Astrocyte (in vitro differentiated cells and primary cell): ENCODE data around the gene CHD3. TPM values are rescaled to one million over a fixed set of nuclear protein-coding genes. Genes with fewer than 3 reads are reported as not detected.

ENCODE experiments used
- DNase-seq: peaks from one replicate; pipeline ENCODE4 v3.0.0-alpha.2; 2010; ENCODE audit warnings: low read depth
- FAIRE-seq: peaks from 2 replicates; lab custom pipeline; 2011; peaks lifted over from hg19 to GRCh38; lab: Jason Lieb, UNC
- H2AFZ ChIP-seq: 2 replicates; pipeline ENCODE4 v1.6.0; 2012; ENCODE audit warnings: low read depth, low read length, inconsistent platforms
- H3K27ac ChIP-seq: 2 replicates; pipeline ENCODE4 v1.5.1; 2011; ENCODE audit warnings: low read depth, low read length, inconsistent platforms
- H3K27me3 ChIP-seq: 2 replicates; pipeline ENCODE4 v1.6.0; 2011; ENCODE audit warnings: low read length, inconsistent platforms; ENCODE audit not compliant: insufficient read depth
- H3K36me3 ChIP-seq: 2 replicates; pipeline ENCODE4 v1.5.1; 2011; ENCODE audit warnings: low read length, inconsistent platforms; ENCODE audit not compliant: insufficient read depth
- H3K4me1 ChIP-seq: 2 replicates; pipeline ENCODE4 v1.5.1; 2011; ENCODE audit warnings: low read length, inconsistent platforms; ENCODE audit not compliant: insufficient read depth
- H3K4me2 ChIP-seq: 2 replicates; pipeline ENCODE4 v1.6.0; 2012; ENCODE audit warnings: low read length, inconsistent platforms
- H3K4me3 ChIP-seq: 2 replicates; pipeline ENCODE4 v1.5.1; 2011; ENCODE audit warnings: low read depth, mild to moderate bottlenecking, low read length, inconsistent platforms; ENCODE audit not compliant: insufficient read depth
- H3K79me2 ChIP-seq: 2 replicates; pipeline ENCODE4 v1.6.0; 2012; ENCODE audit warnings: mild to moderate bottlenecking, low read length, inconsistent platforms; ENCODE audit not compliant: insufficient read depth
- H3K9ac ChIP-seq: 2 replicates; pipeline ENCODE4 v1.6.0; 2012; ENCODE audit warnings: mild to moderate bottlenecking, low read length, inconsistent platforms
- H3K9me3 ChIP-seq: 2 replicates; pipeline ENCODE4 v1.5.1; 2012; ENCODE audit warnings: low read depth, mild to moderate bottlenecking, low read length, inconsistent platforms; ENCODE audit not compliant: insufficient read depth
- H4K20me1 ChIP-seq: 2 replicates; pipeline ENCODE4 v1.6.0; 2012; ENCODE audit warnings: low read length, inconsistent platforms; ENCODE audit not compliant: insufficient read depth
- H3K27ac Mint-ChIP-seq: one replicate; pipeline ENCODE4 v1.8.0; 2021; ENCODE audit warnings: mild to moderate bottlenecking, mixed read lengths; ENCODE audit not compliant: unreplicated experiment
- H3K27me3 Mint-ChIP-seq: one replicate; pipeline ENCODE4 v1.8.0; 2021; ENCODE audit warnings: low read depth, mixed read lengths; ENCODE audit not compliant: unreplicated experiment
- H3K36me3 Mint-ChIP-seq: one replicate; pipeline ENCODE4 v1.8.0; 2021; ENCODE audit warnings: low read depth, mixed read lengths; ENCODE audit not compliant: unreplicated experiment
- H3K4me1 Mint-ChIP-seq: one replicate; pipeline ENCODE4 v1.8.0; 2021; ENCODE audit warnings: low read depth, mixed read lengths; ENCODE audit not compliant: unreplicated experiment
- H3K4me3 Mint-ChIP-seq: one replicate; pipeline ENCODE4 v1.8.0; 2021; ENCODE audit warnings: mild to moderate bottlenecking, moderate library complexity, mixed read lengths; ENCODE audit not compliant: unreplicated experiment
- H3K9me3 Mint-ChIP-seq: one replicate; pipeline ENCODE4 v1.8.0; 2021; ENCODE audit warnings: mild to moderate bottlenecking, mixed read lengths; ENCODE audit not compliant: unreplicated experiment
- EZH2 ChIP-seq: IDR thresholded peaks from 2 replicates; pipeline ENCODE4 v1.6.1; 2012; ENCODE audit warnings: mild to moderate bottlenecking, low read length, inconsistent platforms; ENCODE audit not compliant: insufficient read depth
- total RNA-seq: library from RNA; stranded (reverse); gene quantifications from 2 replicates; pipeline ENCODE4 v1.2.1, GENCODE V29; 2021
- TF ChIP-seq, protein P1 (sequence below): IDR thresholded peaks from 2 replicates; pipeline ENCODE4 v1.5.1; 2011; ENCODE audit warnings: low read depth, mild to moderate bottlenecking, inconsistent platforms, low read length, moderate library complexity; ENCODE audit not compliant: insufficient read depth

The CHD3 gene
- total RNA-seq, 1 donor from 2014 or later, result 111 TPM

DNA sequence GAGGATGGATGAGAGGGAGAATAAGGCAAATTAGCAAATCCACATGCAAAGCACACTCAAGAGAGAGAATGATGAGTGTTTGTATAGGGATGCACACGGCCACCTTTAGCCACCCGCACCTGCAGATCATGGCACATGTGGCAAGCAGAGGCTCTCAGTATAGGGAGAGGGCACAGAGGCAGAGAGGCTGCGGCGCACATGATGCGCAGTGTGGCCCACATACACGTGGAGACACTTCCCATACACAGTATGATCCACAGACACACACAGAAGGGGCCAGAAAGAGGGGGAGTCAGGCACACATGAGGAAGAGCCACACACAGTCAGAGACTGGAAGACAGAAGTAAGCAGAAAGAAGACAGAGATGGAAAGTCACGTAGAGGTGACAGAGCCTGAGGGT lies 6.5 kb upstream of the CHD3 start:
- H3K27me3 ChIP-seq, result no peaks in the 10 kb centered on the region
- Mint-ChIP-seq H3K4me3 (no peak overlapping the region), H3K27ac (no peak overlapping the region), H3K27me3 (no peaks in the 10 kb centered on the region), H3K36me3 (no peaks in the 10 kb centered on the region), H3K9me3 (no peaks in the 10 kb centered on the region), H3K4me1 (no peaks in the 10 kb centered on the region)
- no peak for DNase-seq
- H3K9ac ChIP-seq, result peak overlapping the region; percentile 25
- H3K36me3 ChIP-seq, result peaks cover 14% of the 10 kb centered on the region
- TF ChIP-seq EZH2, result no peak
- TF ChIP-seq, protein P1, sequence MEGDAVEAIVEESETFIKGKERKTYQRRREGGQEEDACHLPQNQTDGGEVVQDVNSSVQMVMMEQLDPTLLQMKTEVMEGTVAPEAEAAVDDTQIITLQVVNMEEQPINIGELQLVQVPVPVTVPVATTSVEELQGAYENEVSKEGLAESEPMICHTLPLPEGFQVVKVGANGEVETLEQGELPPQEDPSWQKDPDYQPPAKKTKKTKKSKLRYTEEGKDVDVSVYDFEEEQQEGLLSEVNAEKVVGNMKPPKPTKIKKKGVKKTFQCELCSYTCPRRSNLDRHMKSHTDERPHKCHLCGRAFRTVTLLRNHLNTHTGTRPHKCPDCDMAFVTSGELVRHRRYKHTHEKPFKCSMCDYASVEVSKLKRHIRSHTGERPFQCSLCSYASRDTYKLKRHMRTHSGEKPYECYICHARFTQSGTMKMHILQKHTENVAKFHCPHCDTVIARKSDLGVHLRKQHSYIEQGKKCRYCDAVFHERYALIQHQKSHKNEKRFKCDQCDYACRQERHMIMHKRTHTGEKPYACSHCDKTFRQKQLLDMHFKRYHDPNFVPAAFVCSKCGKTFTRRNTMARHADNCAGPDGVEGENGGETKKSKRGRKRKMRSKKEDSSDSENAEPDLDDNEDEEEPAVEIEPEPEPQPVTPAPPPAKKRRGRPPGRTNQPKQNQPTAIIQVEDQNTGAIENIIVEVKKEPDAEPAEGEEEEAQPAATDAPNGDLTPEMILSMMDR, result no peak
- peaks cover 13% of the 10 kb centered on the region for H3K4me1 ChIP-seq
- no peak overlapping the region for H3K4me3 ChIP-seq
- peak overlapping the region; percentile 12 for H3K4me2 ChIP-seq
- no peaks in the 10 kb centered on the region for H4K20me1 ChIP-seq
- FAIRE-seq, result no peak
- H3K9me3 ChIP-seq, result no peaks in the 10 kb centered on the region
- peaks cover 12% of the 10 kb centered on the region for H3K79me2 ChIP-seq
- H2AFZ ChIP-seq, result no peak overlapping the region
- H3K27ac ChIP-seq, result no peak overlapping the region

DNA sequence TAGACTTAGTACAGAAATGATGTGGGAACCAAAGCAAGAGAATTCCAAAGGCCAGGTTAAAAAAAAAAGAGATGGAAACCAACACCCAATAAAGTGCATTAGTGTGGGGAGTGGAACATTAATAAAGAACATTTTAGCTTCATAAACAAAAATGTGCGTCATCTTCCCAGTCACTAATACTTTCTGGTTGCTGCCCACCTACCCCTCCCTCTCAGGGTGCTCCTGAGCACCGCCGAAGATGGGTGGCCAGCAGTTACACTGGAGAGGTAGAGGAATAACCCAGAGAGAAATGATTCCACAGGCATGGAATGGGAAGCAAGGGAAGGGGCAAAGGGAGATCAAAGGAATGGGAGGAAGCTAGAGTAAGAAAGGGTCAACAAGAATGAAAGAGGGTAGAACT lies 6.0 kb upstream of the CHD3 start:
- peaks cover 14% of the 10 kb centered on the region for H3K36me3 ChIP-seq
- H3K27me3 ChIP-seq, result no peaks in the 10 kb centered on the region
- Mint-ChIP-seq H3K27me3 (no peaks in the 10 kb centered on the region), H3K4me1 (no peaks in the 10 kb centered on the region), H3K4me3 (no peak overlapping the region), H3K27ac (no peak overlapping the region), H3K9me3 (no peaks in the 10 kb centered on the region), H3K36me3 (no peaks in the 10 kb centered on the region)
- DNase-seq (no peak), FAIRE-seq (no peak)
- peaks cover 12% of the 10 kb centered on the region for H3K79me2 ChIP-seq
- no peak overlapping the region for H3K4me3 ChIP-seq
- no peak for TF ChIP-seq EZH2
- TF ChIP-seq, protein P1, result no peak
- no peak overlapping the region for H3K9ac ChIP-seq
- H3K4me1 ChIP-seq, result peaks cover 13% of the 10 kb centered on the region
- H3K9me3 ChIP-seq, result no peaks in the 10 kb centered on the region
- H3K4me2 ChIP-seq, result peak overlapping the region; percentile 12
- H3K27ac ChIP-seq, result no peak overlapping the region
- H4K20me1 ChIP-seq, result no peaks in the 10 kb centered on the region
- H2AFZ ChIP-seq, result no peak overlapping the region

DNA sequence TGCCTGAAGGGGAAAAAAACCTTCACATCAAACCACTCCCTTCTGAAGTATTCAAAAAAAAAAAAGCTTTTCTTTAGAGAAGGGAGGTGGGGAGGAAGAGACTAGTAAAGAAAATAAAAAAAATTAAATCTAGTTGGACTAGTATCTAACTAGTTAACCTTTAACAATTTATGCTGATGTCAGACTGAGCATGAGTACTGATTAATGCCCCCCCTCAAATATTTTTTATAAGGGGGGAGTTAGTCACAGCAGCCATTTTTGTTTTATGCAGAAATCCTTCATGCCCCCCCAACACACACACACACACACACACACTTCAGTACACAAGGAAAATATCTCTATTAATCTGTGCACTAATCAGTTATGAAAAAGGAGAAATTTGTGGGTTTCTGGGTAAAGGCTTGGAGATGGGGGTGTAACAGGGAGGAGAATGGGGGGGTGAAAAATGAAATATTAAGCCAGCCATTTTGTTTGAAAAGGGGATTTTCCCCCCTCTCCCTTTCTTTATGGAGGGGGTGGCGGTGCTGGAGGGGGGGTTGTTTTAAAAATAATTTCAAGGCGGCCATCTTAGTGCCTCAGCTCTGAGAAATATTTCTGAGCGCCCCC lies 4.7 kb upstream of the CHD3 start:
- DNase-seq, result peak; percentile 45
- Histone ChIP-seq H4K20me1 (peaks cover 12% of the 10 kb centered on the region), H3K4me2 (peak overlapping the region; percentile 83), H3K27ac (peak overlapping the region; percentile 8), H2AFZ (peak overlapping the region; percentile 8), H3K9me3 (no peaks in the 10 kb centered on the region), H3K9ac (peak overlapping the region; percentile 75), H3K4me3 (peak overlapping the region; percentile 49), H3K79me2 (peaks cover 23% of the 10 kb centered on the region), H3K4me1 (peaks cover 26% of the 10 kb centered on the region), H3K27me3 (no peaks in the 10 kb centered on the region), H3K36me3 (peaks cover 14% of the 10 kb centered on the region)
- Mint-ChIP-seq H3K36me3 (no peaks in the 10 kb centered on the region), H3K9me3 (no peaks in the 10 kb centered on the region), H3K4me3 (peak overlapping the region; percentile 82), H3K4me1 (no peaks in the 10 kb centered on the region), H3K27me3 (no peaks in the 10 kb centered on the region), H3K27ac (peak overlapping the region; percentile 15)
- TF ChIP-seq, protein P1, result no peak
- TF ChIP-seq EZH2, result no peak
- FAIRE-seq, result no peak
